Ascending aorta (tissue), 2 donors: ENCODE results near the gene GGCT. TPM values are rescaled to one million over a fixed set of nuclear protein-coding genes. Genes with fewer than 3 reads are reported as not detected.
"Not testable (repeated sequence)": the region's sequence is repeated elsewhere in the genome, so short reads cannot be mapped to it uniquely, and the experiment has no call there.

ENCODE experiments used
- DNase-seq, 2 donors: peaks; one replicate each; pipeline ENCODE4 v3.0.0-alpha.2; 2019; ENCODE audit warnings: low spot score in 2 of 2
- H3K27ac ChIP-seq, 2 donors: fragments of 200-600 bp; sonication (generic); one replicate each; pipeline ENCODE4 v1.5.1; 2016 to 2017; ENCODE audit warnings: mild to moderate bottlenecking in 1 of 2
- H3K27me3 ChIP-seq: fragments of 200-600 bp; sonication (generic); one replicate; pipeline ENCODE4 v1.5.1; 2017
- H3K36me3 ChIP-seq, 2 donors: fragments of 200-600 bp; sonication (generic); one replicate each; pipeline ENCODE4 v1.5.1; 2016
- H3K4me1 ChIP-seq, 2 donors: fragments of 200-600 bp; sonication (generic); one replicate each; pipeline ENCODE4 v1.5.1; 2016 to 2017; ENCODE audit warnings: mild to moderate bottlenecking in 1 of 2
- H3K4me3 ChIP-seq, 2 donors: fragments of 200-600 bp; sonication (generic); one replicate each; pipeline ENCODE4 v1.5.1; 2016 to 2017; ENCODE audit warnings: mild to moderate bottlenecking in 1 of 2
- H3K9me3 ChIP-seq, 2 donors: fragments of 200-600 bp; sonication (generic); one replicate each; pipeline ENCODE4 v1.5.1; 2016
- intact Hi-C: fragments of 100-400 bp; cut with DNase I; formaldehyde crosslinking; loops from one replicate; pipeline ENCODE4 v1.15.1; 2023
- total RNA-seq: library from RNA; depleted of rRNA; stranded (reverse); fragments of >200 nt; gene quantifications from one replicate; pipeline ENCODE4 v1.1.0, GENCODE V29; 2016
- TF ChIP-seq, protein P1 (sequence below), 3 experiments: fragments of 200-600 bp in 2 of 3; fragments of 450-650 bp in 1 of 3; sonication (generic) in 2 of 3; IDR thresholded peaks; one replicate each; pipeline ENCODE4 v1.5.1; 2016 to 2019; ENCODE audit warnings: antibody characterized with exemption in 3 of 3, mild to moderate bottlenecking in 1 of 3, moderate library complexity in 1 of 3

Gene GGCT
- total RNA-seq, 1 donor from 2014 or later, result 0.43 TPM

GRCh38 chr7:30485667-30486066 lies 19.0 kb downstream of the GGCT start:
- Histone ChIP-seq H3K9me3 (peaks cover 0 to 3% of the 10 kb centered on the region in 2 donors), H3K27ac (no peak overlapping the region), H3K4me1 (no peaks in the 10 kb centered on the region), H3K27me3 (no peaks in the 10 kb centered on the region), H3K36me3 (no peaks in the 10 kb centered on the region), H3K4me3 (no peak overlapping the region)
- TF ChIP-seq, protein P1, sequence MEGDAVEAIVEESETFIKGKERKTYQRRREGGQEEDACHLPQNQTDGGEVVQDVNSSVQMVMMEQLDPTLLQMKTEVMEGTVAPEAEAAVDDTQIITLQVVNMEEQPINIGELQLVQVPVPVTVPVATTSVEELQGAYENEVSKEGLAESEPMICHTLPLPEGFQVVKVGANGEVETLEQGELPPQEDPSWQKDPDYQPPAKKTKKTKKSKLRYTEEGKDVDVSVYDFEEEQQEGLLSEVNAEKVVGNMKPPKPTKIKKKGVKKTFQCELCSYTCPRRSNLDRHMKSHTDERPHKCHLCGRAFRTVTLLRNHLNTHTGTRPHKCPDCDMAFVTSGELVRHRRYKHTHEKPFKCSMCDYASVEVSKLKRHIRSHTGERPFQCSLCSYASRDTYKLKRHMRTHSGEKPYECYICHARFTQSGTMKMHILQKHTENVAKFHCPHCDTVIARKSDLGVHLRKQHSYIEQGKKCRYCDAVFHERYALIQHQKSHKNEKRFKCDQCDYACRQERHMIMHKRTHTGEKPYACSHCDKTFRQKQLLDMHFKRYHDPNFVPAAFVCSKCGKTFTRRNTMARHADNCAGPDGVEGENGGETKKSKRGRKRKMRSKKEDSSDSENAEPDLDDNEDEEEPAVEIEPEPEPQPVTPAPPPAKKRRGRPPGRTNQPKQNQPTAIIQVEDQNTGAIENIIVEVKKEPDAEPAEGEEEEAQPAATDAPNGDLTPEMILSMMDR (IDR thresholded peaks at IDR 0.05), result no peak
- intact Hi-C loops, result no loop called here
- DNase-seq, result no peak

DNA sequence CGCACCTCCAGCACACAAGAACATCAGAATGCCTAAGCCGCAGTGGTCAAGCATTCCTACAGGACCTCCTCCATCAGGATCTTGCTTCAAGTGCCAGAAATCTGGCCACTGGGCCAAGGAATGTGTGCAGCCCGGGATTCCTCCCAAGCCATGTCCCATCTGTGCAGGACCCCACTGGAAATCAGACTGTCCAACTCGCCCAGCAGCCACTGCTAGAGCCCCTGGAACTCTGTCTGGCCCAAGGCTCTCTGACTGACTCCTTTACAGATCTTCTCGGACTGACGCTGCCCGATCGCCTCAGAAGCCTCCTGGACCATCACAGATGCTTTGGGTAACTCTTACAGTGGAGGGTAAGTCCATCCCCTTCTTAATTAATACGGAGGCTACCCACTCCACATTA lies 23.2 kb downstream of the GGCT start:
- H3K9me3 ChIP-seq, H3K36me3 ChIP-seq, H3K27me3 ChIP-seq, intact Hi-C loops, H3K4me3 ChIP-seq, H3K27ac ChIP-seq, DNase-seq: not testable (repeated sequence)
- H3K4me1 ChIP-seq, result peaks cover 0 to 12% of the 10 kb centered on the region in 2 donors

- TF ChIP-seq, protein P1 (IDR thresholded peaks at IDR 0.05), result no peak
- Histone ChIP-seq H3K4me1 (peaks cover 0 to 18% of the 10 kb centered on the region in 2 donors), H3K27ac (peak overlapping the region; percentile 84 to 90), H3K36me3 (no peaks in the 10 kb centered on the region), H3K9me3 (no peaks in the 10 kb centered on the region), H3K4me3 (peak overlapping the region; percentile 76 to 93), H3K27me3 (no peaks in the 10 kb centered on the region)
- DNase-seq, result no peak
- intact Hi-C loops, result loop anchor here (5.0 kb wide), 3 partner anchors 113 to 337 kb away; partner anchors contain the start of gene GARS1
Measured at GRCh38 chr7:30479202-30480120, 25.2 kb downstream of the GGCT start.

DNA sequence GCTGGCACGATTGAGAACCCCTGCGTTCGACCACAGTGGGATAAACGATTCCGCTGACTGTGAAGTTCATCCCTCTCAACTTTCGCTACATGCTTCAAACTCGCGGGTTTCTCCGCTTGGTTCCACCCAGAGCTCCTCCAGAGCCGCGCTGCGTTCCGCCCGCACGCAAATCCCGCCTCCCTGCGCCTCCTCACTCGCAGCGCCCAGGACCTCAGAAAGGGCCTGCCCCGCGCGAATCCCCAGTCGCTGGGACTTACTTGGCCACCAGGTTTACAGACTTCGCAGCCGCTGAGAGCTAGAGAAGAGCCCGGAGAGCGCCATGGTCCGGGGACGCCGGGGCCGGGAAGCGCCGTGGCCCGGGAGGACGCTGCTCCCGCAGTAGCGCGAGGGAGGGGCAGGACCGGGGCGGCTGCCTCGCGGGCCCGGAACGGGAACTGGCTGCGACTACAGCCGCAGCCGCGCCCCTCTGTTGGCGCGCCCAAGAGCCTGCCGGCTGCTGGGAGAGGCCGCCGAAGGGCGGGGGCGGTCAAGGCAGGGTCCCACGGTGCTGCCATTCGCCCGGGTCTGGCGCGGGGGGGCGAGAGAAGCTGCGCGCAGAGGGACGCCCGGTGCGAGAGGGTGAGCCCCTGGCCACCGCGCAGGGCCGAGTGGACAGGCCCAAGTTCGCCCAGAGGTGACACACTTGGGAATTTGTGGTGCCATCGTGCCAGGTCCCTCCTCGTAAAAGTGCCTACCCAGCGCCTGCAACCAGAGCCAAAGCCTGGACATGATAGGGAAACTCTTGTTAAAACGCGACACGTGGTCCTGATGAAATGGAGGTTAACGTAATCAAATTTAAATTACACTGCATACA lies 26.1 kb downstream of the GGCT start, which contains the start of gene NOD1:
Gene NOD1, minus strand, starts transcription at position 436 of the 853 bp plus-strand sequence. CDS start 21,863 bp downstream, outside the sequence.
- intact Hi-C loops, result loop anchor here (1.0 to 5.0 kb wide), 5 partner anchors 26 to 336 kb away; partner anchors contain the start of genes GARS1, GGCT and ZNRF2
- Histone ChIP-seq H3K36me3 (no peaks in the 10 kb centered on the region), H3K4me3 (peak within 1 kb of the TSS; percentile 76 to 93), H3K4me1 (peaks cover 0 to 23% of the 10 kb centered on the region in 2 donors), H3K27me3 (no peaks in the 10 kb centered on the region), H3K9me3 (no peaks in the 10 kb centered on the region), H3K27ac (peak within 1 kb of the TSS; percentile 84 to 90)
- TF ChIP-seq, protein P1 (IDR thresholded peaks at IDR 0.05), result no peak
- peak in 1 of 2 donors; percentile 85 for DNase-seq

- Histone ChIP-seq H3K27ac (peak overlapping the region in 1 of 2 donors; percentile 28), H3K4me3 (no peak overlapping the region), H3K9me3 (no peaks in the 10 kb centered on the region), H3K27me3 (no peaks in the 10 kb centered on the region), H3K4me1 (peaks cover 0 to 32% of the 10 kb centered on the region in 2 donors), H3K36me3 (no peaks in the 10 kb centered on the region)
- TF ChIP-seq, protein P1 (IDR thresholded peaks at IDR 0.05), result no peak
- intact Hi-C loops, result loop anchor here (5.0 kb wide), 3 partner anchors 116 to 334 kb away; partner anchors contain the start of gene GARS1
- no peak for DNase-seq
Measured at GRCh38 chr7:30476459-30477145, 28.0 kb downstream of the GGCT start.
